Muscle layer of colon (tissue), 2 donors: ENCODE measurements around the gene CSNK1A1.

Source experiments
- H3K27ac ChIP-seq: one replicate; pipeline ENCODE4 v1.7.0; 2013; ENCODE audit warnings: low read depth, mild to moderate bottlenecking, low read length, moderate library complexity
- H3K27me3 ChIP-seq, 2 donors: one replicate each; pipeline ENCODE4 v1.7.0; 2013; ENCODE audit warnings: low read length in 2 of 2, mild to moderate bottlenecking in 2 of 2; ENCODE audit not compliant: insufficient read depth in 2 of 2, control insufficient read depth in 1 of 2
- H3K36me3 ChIP-seq: one replicate; pipeline ENCODE4 v1.7.0; 2013; ENCODE audit warnings: mild to moderate bottlenecking, low read length; ENCODE audit not compliant: insufficient read depth
- H3K4me1 ChIP-seq: one replicate; pipeline ENCODE4 v1.7.0; 2013; ENCODE audit warnings: mild to moderate bottlenecking, low read length; ENCODE audit not compliant: insufficient read depth
- H3K4me3 ChIP-seq, 2 donors: one replicate each; pipeline ENCODE4 v1.7.0; 2013; ENCODE audit warnings: low read length in 2 of 2, low read depth in 1 of 2, mild to moderate bottlenecking in 1 of 2, moderate library complexity in 1 of 2
- H3K9ac ChIP-seq: one replicate; pipeline ENCODE4 v1.7.0; 2013; ENCODE audit warnings: low read length
- H3K9me3 ChIP-seq: one replicate; pipeline ENCODE4 v1.7.0; 2013; ENCODE audit warnings: mild to moderate bottlenecking, low read length
- donor health status: abdominal sarcoma.
- donor health status: Adenocarcinoma of cecum.

Gene CSNK1A1

DNA sequence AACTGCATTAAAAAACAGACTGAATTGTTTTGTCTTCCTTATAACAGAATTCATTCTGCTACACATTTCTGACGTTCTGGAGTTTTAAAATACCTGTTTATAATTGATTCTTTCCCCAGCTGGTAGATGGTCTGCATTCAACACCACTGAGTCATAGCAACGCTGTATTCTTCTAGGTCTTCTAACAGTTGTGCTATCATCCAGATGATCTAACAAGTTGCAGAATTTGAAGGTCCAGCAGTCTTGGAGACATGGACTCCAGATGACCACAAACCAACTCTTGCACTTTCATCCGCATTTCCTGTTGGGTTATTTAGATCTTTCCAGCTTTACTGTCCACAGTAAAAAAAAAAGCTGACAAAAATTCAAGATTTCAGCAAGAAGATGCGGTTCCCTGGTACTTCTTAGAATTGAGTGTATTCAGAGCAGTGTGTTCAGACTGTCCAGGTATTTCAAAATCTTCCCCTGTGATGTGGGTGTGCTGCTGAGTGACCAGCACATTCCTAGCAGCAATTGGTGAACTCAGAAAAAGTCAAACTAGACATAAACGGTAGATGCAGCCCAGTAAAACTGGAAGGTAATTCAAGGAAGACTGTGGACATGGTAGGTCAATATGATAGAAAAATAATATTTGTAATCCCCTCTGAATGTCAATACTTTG lies 50.2 kb downstream of the CSNK1A1 start:
- Histone ChIP-seq H3K4me3 (no peak overlapping the region), H3K27ac (peak overlapping the region; percentile 19), H3K36me3 (peaks cover 64% of the 10 kb centered on the region), H3K9ac (no peak overlapping the region), H3K9me3 (no peaks in the 10 kb centered on the region), H3K27me3 (no peaks in the 10 kb centered on the region), H3K4me1 (peaks cover 21% of the 10 kb centered on the region)

DNA sequence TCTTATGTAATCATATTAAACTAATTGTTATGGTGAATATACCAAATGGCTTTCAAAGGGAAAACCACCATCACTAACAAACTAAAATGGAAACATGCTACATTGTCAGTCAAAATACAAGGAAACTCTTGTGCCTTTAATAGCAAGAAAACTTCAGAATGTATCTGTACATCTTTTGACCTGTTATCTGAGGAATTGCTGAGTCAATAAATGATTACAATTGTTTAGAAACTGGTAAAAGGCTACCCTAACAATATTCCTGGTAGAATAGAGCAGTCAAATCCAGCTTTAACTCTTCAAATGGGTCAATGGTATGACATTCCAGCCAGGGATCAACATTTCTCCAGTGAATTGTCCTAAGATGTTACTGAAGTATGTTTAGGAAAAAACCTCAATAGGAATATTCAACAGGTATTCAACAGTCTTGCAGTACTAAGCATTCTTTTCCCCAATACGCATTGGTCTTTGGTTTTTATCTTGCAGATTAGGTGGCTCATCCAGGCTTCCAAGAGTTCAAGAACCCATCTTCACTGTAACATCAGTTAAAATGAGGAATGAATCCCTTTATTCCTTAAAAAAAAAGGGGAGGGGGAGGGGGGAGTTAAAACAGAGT lies 52.4 kb downstream of the CSNK1A1 start:
- Histone ChIP-seq H3K4me1 (peaks cover 13% of the 10 kb centered on the region), H3K36me3 (peaks cover 62% of the 10 kb centered on the region), H3K4me3 (no peak overlapping the region), H3K27ac (no peak overlapping the region), H3K9me3 (no peaks in the 10 kb centered on the region), H3K27me3 (no peaks in the 10 kb centered on the region), H3K9ac (no peak overlapping the region)

DNA sequence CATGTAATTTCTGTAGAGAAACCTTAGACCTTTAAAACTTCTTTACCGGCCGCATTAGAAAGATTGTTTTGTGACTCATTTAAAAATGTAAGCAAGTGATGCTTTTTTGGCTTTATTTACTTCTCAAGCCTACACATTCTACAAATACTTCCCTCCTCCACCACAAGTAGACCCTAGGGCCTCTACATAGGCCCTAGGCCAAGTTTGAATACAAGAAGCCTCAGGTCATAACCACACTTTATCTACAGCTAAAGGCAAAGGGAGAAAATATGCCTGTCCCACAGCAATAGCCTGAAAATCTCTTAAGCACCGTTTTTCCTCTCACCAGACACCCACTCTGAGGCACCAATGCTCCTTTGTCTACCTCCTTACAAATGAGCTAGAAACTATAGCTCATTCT lies 53.9 kb downstream of the CSNK1A1 start:
- Histone ChIP-seq H3K9ac (no peak overlapping the region), H3K9me3 (no peaks in the 10 kb centered on the region), H3K4me3 (no peak overlapping the region), H3K27ac (peak overlapping the region; percentile 53), H3K27me3 (no peaks in the 10 kb centered on the region), H3K36me3 (peaks cover 59% of the 10 kb centered on the region), H3K4me1 (peaks cover 9% of the 10 kb centered on the region)

DNA sequence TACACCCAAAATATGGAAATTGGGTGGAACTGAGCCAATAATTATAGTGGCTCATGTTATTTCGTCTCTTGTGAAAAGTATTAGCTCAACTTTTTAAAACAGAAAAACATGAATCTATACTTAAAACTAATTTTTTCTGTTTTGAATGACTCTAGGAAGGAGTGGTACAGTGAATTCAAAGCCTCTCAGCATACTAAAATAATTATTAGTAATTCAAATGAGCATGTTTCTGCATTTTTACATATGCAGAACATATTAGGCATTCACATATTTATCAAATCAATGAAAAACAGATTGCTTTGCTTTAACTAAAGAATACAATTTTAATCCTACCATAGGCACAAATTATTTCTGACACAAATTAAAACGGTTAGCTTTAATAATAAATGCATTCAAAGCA lies 54.3 kb downstream of the CSNK1A1 start:
- no peaks in the 10 kb centered on the region for H3K27me3 ChIP-seq
- H3K9me3 ChIP-seq, result no peaks in the 10 kb centered on the region
- no peak overlapping the region for H3K4me3 ChIP-seq
- H3K36me3 ChIP-seq, result peaks cover 59% of the 10 kb centered on the region
- peaks cover 9% of the 10 kb centered on the region for H3K4me1 ChIP-seq
- H3K9ac ChIP-seq, result no peak overlapping the region
- no peak overlapping the region for H3K27ac ChIP-seq

DNA sequence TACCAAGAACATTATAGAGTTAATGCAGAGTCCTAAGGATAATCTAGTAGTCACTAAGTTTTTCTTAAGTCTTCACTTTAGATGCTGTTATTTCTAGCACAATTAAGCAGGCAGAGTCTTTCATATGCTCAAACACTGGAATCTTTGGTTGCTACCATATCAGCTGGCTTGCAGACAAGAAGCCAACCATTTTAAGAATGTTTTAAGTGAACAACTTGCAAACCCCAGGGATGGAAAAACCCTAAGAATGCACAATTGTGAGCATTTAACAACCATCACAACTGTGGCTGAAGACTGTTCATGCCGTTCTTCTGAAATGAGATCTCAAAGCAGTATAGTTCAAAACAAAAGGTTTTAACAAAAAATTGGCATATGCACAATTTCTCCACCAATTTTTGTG lies 55.1 kb downstream of the CSNK1A1 start:
- Histone ChIP-seq H3K9ac (no peak overlapping the region), H3K4me1 (peaks cover 9% of the 10 kb centered on the region), H3K27me3 (no peaks in the 10 kb centered on the region), H3K4me3 (no peak overlapping the region), H3K27ac (no peak overlapping the region), H3K36me3 (peaks cover 57% of the 10 kb centered on the region), H3K9me3 (no peaks in the 10 kb centered on the region)

DNA sequence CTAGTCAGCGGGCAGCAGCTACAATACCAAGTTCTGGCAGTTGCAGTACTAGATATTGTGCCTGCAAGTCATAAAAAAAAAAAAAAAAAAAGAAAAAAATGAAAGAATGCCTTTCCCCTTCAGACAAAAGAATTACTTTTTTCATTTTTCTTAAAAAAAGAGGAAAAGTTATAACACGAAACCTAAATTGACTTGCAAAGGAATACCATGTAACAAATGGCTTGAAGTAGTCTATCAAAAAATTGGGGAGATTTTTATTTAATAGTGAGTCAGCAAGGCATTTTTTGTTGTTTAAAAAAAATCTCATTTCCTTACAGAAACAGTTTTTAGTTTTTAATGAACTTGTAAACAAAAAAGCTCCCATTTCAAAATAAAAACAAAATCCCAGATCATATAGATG lies 55.6 kb downstream of the CSNK1A1 start:
- Histone ChIP-seq H3K4me1 (peaks cover 9% of the 10 kb centered on the region), H3K9me3 (no peaks in the 10 kb centered on the region), H3K9ac (no peak overlapping the region), H3K36me3 (peaks cover 52% of the 10 kb centered on the region), H3K27me3 (no peaks in the 10 kb centered on the region), H3K27ac (no peak overlapping the region), H3K4me3 (no peak overlapping the region)

DNA sequence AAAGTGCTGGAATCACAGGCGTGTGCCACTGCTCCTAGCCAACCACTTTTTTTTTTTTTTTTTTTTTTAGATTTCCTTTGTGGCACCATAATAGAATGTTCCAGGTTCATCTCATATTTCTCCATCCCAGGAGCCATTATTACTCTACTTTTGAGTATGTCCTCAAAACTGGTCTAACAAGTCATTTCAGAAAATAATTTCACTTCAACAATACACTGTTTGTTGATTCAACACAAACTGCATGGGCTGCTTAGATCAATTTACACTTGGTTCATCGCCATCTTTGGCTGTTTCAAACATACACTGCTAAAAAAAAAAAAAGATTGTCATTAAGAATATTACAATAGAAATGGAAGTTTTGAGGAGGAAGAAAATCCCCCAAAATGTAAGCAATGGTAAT lies 57.9 kb downstream of the CSNK1A1 start:
- Histone ChIP-seq H3K27me3 (no peaks in the 10 kb centered on the region), H3K4me1 (peaks cover 32% of the 10 kb centered on the region), H3K9me3 (no peaks in the 10 kb centered on the region), H3K36me3 (peaks cover 40% of the 10 kb centered on the region), H3K9ac (no peak overlapping the region), H3K27ac (no peak overlapping the region), H3K4me3 (no peak overlapping the region)

DNA sequence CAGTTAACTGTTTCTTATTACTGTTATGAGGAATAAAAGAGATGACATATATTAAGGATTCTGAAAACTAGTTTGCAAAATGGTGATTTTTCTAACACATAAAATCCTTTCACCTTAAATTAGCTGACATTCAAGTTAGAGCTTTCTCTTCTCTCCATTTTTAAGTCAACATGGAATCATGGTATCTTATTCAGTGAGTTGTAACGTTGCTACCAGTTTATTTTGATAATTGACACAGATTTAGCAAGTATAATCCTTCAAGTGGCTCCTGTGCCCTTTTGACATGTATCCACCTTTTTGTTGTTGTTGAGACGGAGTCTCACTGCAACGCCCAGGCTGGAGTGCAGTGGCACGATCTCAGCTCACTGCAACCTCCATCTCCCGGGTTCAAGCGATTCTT lies 58.5 kb downstream of the CSNK1A1 start:
- H3K27ac ChIP-seq, result no peak overlapping the region
- peaks cover 37% of the 10 kb centered on the region for H3K36me3 ChIP-seq
- no peak overlapping the region for H3K4me3 ChIP-seq
- H3K9ac ChIP-seq, result no peak overlapping the region
- peaks cover 35% of the 10 kb centered on the region for H3K4me1 ChIP-seq
- no peaks in the 10 kb centered on the region for H3K9me3 ChIP-seq
- no peaks in the 10 kb centered on the region for H3K27me3 ChIP-seq

DNA sequence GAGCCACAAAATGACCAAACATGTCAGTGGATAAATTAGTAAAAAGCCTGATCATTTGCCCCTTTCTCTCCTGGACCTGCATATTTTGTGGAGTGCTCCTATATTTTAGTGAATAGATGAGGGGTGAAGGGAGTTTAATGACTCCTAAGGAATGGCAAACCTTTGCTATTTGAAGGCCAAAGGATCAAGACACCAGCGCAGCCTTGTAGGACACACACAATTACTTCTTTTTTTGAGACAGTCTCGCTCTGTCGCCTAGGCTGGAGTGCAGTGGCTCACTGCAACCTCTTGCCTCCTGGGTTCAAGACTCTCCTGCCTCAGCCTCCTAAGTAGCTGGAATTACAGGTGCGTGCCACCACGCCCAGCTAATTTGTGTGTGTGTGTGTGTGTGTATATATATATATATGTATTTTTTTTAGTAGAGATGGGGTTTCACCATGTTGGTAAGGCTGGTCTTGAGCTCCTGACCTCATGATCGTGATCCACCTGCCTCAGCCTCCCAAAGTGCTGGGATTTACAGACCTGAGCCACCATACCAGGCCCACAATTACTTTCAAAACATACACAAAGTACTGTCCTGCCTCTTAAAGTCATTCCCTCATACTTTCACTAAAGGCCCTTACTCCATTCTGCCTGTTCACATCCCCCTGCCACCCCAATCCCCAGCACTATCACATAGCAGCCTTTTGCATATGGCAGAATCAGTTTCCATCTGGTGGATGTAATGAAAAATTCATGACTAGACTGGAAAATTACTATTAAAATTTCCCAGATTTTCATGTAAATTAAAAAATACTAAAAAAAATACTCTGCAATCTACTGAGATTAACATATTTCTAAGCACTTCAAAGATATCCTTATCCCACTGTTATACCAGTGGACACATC lies 60.4 kb downstream of the CSNK1A1 start:
- H3K9ac ChIP-seq, result no peak overlapping the region
- H3K9me3 ChIP-seq, result no peaks in the 10 kb centered on the region
- H3K27ac ChIP-seq, result peak overlapping the region; percentile 59
- peaks cover 27% of the 10 kb centered on the region for H3K36me3 ChIP-seq
- peaks cover 48% of the 10 kb centered on the region for H3K4me1 ChIP-seq
- no peaks in the 10 kb centered on the region for H3K27me3 ChIP-seq
- no peak overlapping the region for H3K4me3 ChIP-seq

DNA sequence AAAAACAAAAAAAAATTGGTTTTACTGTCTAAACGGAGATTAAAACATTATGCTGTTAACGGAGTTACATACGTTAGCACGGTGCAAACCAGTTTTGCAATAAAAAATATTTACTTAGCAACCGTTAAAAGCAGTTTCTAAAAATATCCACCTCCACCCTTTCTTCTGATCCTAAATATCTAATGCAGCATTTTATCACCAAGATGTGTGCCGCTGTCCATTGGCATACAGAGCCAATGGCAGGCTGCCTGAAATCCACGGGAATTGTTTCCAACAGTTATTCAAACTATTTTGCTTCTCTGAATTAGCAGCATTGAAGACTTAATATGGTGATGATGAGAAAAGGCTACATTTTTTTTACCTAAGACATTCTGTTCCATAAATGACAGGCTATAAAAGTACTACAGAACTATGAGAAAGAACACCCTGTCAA lies 61.6 kb downstream of the CSNK1A1 start:
- Histone ChIP-seq H3K36me3 (peaks cover 17% of the 10 kb centered on the region), H3K4me3 (peak overlapping the region in 1 of 2 donors; percentile 6), H3K4me1 (peaks cover 60% of the 10 kb centered on the region), H3K27me3 (no peaks in the 10 kb centered on the region), H3K9ac (peak overlapping the region; percentile 10), H3K9me3 (no peaks in the 10 kb centered on the region), H3K27ac (peak overlapping the region; percentile 69)

DNA sequence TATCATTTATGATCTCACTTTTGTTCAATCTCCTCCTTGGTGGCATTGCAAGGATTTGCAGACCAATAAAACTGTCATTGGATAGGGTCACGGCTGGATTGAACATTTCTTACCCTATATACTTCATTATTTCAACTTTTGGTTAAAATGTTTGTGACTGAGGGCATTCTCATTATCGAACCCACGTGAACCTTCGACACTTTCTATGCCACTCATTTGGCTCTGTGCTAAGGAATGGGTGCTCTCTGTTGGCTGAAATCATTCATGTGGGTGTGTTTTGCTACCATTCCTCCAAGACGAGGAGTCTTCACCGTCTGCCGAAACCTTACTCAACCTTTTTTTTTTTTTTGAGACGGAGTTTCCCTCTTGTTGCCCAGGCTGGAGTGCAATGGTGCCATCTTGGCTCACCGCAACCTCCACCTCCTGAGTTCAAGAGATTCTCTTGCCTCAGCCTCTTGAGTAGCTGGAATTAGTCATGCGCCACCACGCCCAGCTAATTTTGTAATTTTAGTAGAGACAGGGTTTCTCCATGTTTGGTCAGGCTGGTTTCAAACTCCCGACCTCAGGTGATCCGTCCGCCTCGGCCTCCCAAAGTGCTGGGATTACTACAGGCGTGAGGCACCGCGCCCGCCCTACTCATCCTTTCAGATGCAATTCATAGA lies 62.5 kb downstream of the CSNK1A1 start:
- Histone ChIP-seq H3K9ac (no peak overlapping the region), H3K27ac (peak overlapping the region; percentile 69), H3K36me3 (peaks cover 10% of the 10 kb centered on the region), H3K4me3 (no peak overlapping the region), H3K4me1 (peaks cover 60% of the 10 kb centered on the region), H3K9me3 (no peaks in the 10 kb centered on the region), H3K27me3 (no peaks in the 10 kb centered on the region)
